AG04449 (cell line): Measurements from ENCODE around the gene TLN1.
A peak's percentile ranks its signal among the peaks of the same experiment; 100 is the strongest.

Experiments
- CTCF ChIA-PET: fragments of 350-600 bp; formaldehyde crosslinking; extraction: SDS; loops from one replicate; lab custom pipeline; 2021; ENCODE audit warnings: antibody characterized with exemption; lab: Yijun Ruan, JAX
- POLR2A ChIA-PET: fragments of 400-600, 350-600 bp; formaldehyde crosslinking; extraction: SDS; loops from one replicate; lab custom pipeline; 2020; ENCODE audit warnings: antibody characterized with exemption, inconsistent platforms; lab: Yijun Ruan, JAX
- DNase-seq: peaks from one replicate; pipeline ENCODE4 v3.0.0-alpha.2; 2010; ENCODE audit warnings: low read depth, low spot score
- H3K4me3 ChIP-seq: 2 replicates; pipeline ENCODE4 v1.5.1; 2011; ENCODE audit warnings: low read depth, mild to moderate bottlenecking, control low read depth, low read length
- CTCF ChIP-seq: IDR thresholded peaks from one replicate; pipeline ENCODE4 v1.5.1; 2011; ENCODE audit warnings: mild to moderate bottlenecking, moderate library complexity, low read length, control low read depth, inconsistent platforms; ENCODE audit not compliant: insufficient read depth; ENCODE audit errors: missing control alignments

The TLN1 gene

GRCh38 chr9:35741740-35742139 is 9.7 kb upstream of the TLN1 start:
- H3K4me3 ChIP-seq = no peak overlapping the region
- ChIA-PET CTCF (interaction anchor here (1.3 to 1.7 kb wide), 4 partner anchors 10 to 141 kb away, joined by 3 to 5 read pairs (median 4); no protein-coding TSS in a partner anchor), POLR2A (interaction anchor here (1.1 kb wide), 1 partner anchor 9 kb away, joined by 5 read pairs; the partner anchor contains the start of gene CREB3)
- DNase-seq = no peak
- no peak for TF ChIP-seq CTCF

- CTCF ChIA-PET = interaction anchor here (0.7 to 7.0 kb wide), 3 partner anchors 6 to 142 kb away, joined by 3 to 130 read pairs (median 3); partner anchors contain the start of genes GBA2 and RGP1
- DNase-seq = no peak
- no peak overlapping the region for H3K4me3 ChIP-seq
- POLR2A ChIA-PET = interaction anchor here (0.7 to 1.5 kb wide), 2 partner anchors 11 to 50 kb away, joined by 3 to 6 read pairs; partner anchors contain the start of gene TPM2
- TF ChIP-seq CTCF = no peak
Observed at GRCh38 chr9:35740243-35740642, 8.2 kb upstream of the TLN1 start.

GRCh38 chr9:35738924-35739323 is 6.9 kb upstream of the TLN1 start:
- ChIA-PET POLR2A (interaction anchor here (1.5 kb wide), 1 partner anchor 10 kb away, joined by 6 read pairs; no protein-coding TSS in a partner anchor), CTCF (interaction anchor here (0.8 to 7.0 kb wide), 4 partner anchors 8 to 77 kb away, joined by 3 to 130 read pairs (median 4); partner anchors contain the start of genes GBA2 and RGP1)
- no peak for TF ChIP-seq CTCF
- no peak for DNase-seq
- H3K4me3 ChIP-seq = no peak overlapping the region

- POLR2A ChIA-PET = no interaction called here
Observed at GRCh38 chr9:35738186-35738585, 6.2 kb upstream of the TLN1 start.

GRCh38 chr9:35737143-35737542 is 5.1 kb upstream of the TLN1 start:
- no peak for TF ChIP-seq CTCF
- H3K4me3 ChIP-seq = no peak overlapping the region
- no peak for DNase-seq
- CTCF ChIA-PET = interaction anchor here (1.0 to 7.0 kb wide), 6 partner anchors 9 to 145 kb away, joined by 3 to 130 read pairs (median 6); partner anchors contain the start of genes CCDC107, GBA2, RGP1 and RMRP
- POLR2A ChIA-PET = no interaction called here

More at GRCh38 chr9:35738186-35738585, 6.2 kb upstream of the TLN1 start:
- CTCF ChIA-PET = interaction anchor here (0.9 to 7.0 kb wide), 5 partner anchors 8 to 80 kb away, joined by 3 to 130 read pairs (median 4); partner anchors contain the start of genes CCDC107, GBA2, RGP1 and RMRP
- no peak for DNase-seq
- no peak for TF ChIP-seq CTCF
- no peak overlapping the region for H3K4me3 ChIP-seq

- H3K4me3 ChIP-seq = no peak overlapping the region
- TF ChIP-seq CTCF = peak; percentile 95
- ChIA-PET POLR2A (interaction anchor here (1.0 to 2.0 kb wide), 2 partner anchors 12 to 46 kb away, joined by 3 to 9 read pairs; partner anchors contain the start of genes GBA2 and RGP1), CTCF (interaction anchor here (0.6 to 7.0 kb wide), 16 partner anchors 10 to 147 kb away, joined by 3 to 130 read pairs (median 4); partner anchors contain the start of genes GBA2 and RGP1)
- no peak for DNase-seq
Observed at GRCh38 chr9:35736201-35736633, 4.2 kb upstream of the TLN1 start.
